GM12878 (cell line): ENCODE measurements around the gene ATF2. TPM values are rescaled to one million over a fixed set of nuclear protein-coding genes. Genes with fewer than 3 reads are reported as not detected.

ENCODE experiments used
- CBFB ChIP-seq: IDR thresholded peaks from 2 replicates; pipeline ENCODE4 v1.6.1; 2016; ENCODE audit warnings: antibody characterized with exemption, low read depth
- CREM ChIP-seq: IDR thresholded peaks from 2 replicates; pipeline ENCODE4 v1.6.1; 2014; ENCODE audit warnings: antibody characterized with exemption, low read depth
- DPF2 ChIP-seq: fragments of 450-650 bp; IDR thresholded peaks from 2 replicates; pipeline ENCODE4 v1.6.1; 2017; ENCODE audit warnings: mild to moderate bottlenecking
- ELK1 ChIP-seq: IDR thresholded peaks from 2 replicates; pipeline ENCODE4 v1.6.1; 2012; ENCODE audit warnings: low read depth, low read length, improper control_type of control experiment
- ESRRA ChIP-seq: IDR thresholded peaks from 2 replicates; pipeline ENCODE4 v1.6.1; 2012; ENCODE audit warnings: mild to moderate bottlenecking, low read length, improper control_type of control experiment
- EZH2 ChIP-seq: IDR thresholded peaks from 2 replicates; pipeline ENCODE4 v1.6.1; 2012; ENCODE audit warnings: low read depth, mild to moderate bottlenecking, control low read depth, inconsistent platforms, low read length, borderline replicate concordance; ENCODE audit not compliant: control insufficient read depth
- JUND ChIP-seq: IDR thresholded peaks from 2 replicates; pipeline ENCODE4 v1.6.1; 2012; ENCODE audit warnings: low read depth, mild to moderate bottlenecking, low read length, improper control_type of control experiment, moderate library complexity
- MEF2A ChIP-seq: IDR thresholded peaks from 2 replicates; pipeline ENCODE4 v1.6.1; 2011; ENCODE audit warnings: low read depth, mild to moderate bottlenecking, low read length, moderate library complexity; ENCODE audit not compliant: insufficient read depth
- MEF2B ChIP-seq: fragments of 450-650 bp; IDR thresholded peaks from 2 replicates; pipeline ENCODE4 v1.6.1; 2018; ENCODE audit warnings: mild to moderate bottlenecking, moderate library complexity; ENCODE audit not compliant: partially characterized antibody, poor library complexity, severe bottlenecking
- NFIC ChIP-seq: IDR thresholded peaks from 2 replicates; pipeline ENCODE4 v1.6.1; 2012; ENCODE audit warnings: low read depth, mild to moderate bottlenecking, inconsistent platforms, low read length, moderate library complexity
- PML ChIP-seq: IDR thresholded peaks from 2 replicates; pipeline ENCODE4 v1.6.1; 2012; ENCODE audit warnings: low read length, inconsistent platforms
- RBBP5 ChIP-seq: fragments of 200-600 bp; sonication (generic); conservative IDR thresholded peaks from 2 replicates; pipeline ENCODE4 v1.6.1; 2016
- RUNX3 ChIP-seq: IDR thresholded peaks from 2 replicates; pipeline ENCODE4 v1.6.1; 2012; ENCODE audit warnings: low read length, inconsistent platforms
- SKIL ChIP-seq: fragments of 450-650 bp; IDR thresholded peaks from 2 replicates; pipeline ENCODE4 v1.6.1; 2017; ENCODE audit warnings: mild to moderate bottlenecking, low read depth, inconsistent platforms; ENCODE audit not compliant: poor library complexity, severe bottlenecking
- SRF ChIP-seq, 2 experiments: IDR thresholded peaks; 2 replicates each; pipeline ENCODE4 v1.6.1; 2011; ENCODE audit warnings: low read depth in 2 of 2, low read length in 2 of 2, mild to moderate bottlenecking in 1 of 2, moderate library complexity in 1 of 2
- SUZ12 ChIP-seq: fragments of 200-600 bp; sonication (generic); IDR thresholded peaks from one replicate; pipeline ENCODE4 v1.6.1; 2018; ENCODE audit warnings: antibody characterized with exemption, mild to moderate bottlenecking; ENCODE audit not compliant: unreplicated experiment
- TAF1 ChIP-seq: IDR thresholded peaks from 2 replicates; pipeline ENCODE4 v1.6.1; 2011; ENCODE audit warnings: mild to moderate bottlenecking, low read depth, low read length, borderline replicate concordance
- ZBED1 ChIP-seq: IDR thresholded peaks from 2 replicates; pipeline ENCODE4 v1.6.1; 2016; ENCODE audit warnings: borderline replicate concordance
- ZNF687 ChIP-seq: fragments of 450-650 bp; IDR thresholded peaks from 2 replicates; pipeline ENCODE4 v1.6.1; 2017; ENCODE audit warnings: mild to moderate bottlenecking, moderate library complexity
- polyA plus RNA-seq, 11 experiments: library from polyadenylated mRNA; depleted of rRNA in 4 of 11; unstranded in 6 of 11; stranded (reverse) in 5 of 11; fragments of >200 nt; fragmentation: Nextera tagmentation in 4 of 11; fragmentation: Illumina TruSeq in 1 of 11; extraction: Ambion mirVana in 4 of 11; extraction: Trizol in 1 of 11; gene quantifications; 1 replicate in 1 of 11; 2 replicates in 10 of 11; pipeline versions ENCODE4 v1.2.1 to v1.2.3, GENCODE V29; 2011 to 2016; ENCODE audit warnings: inconsistent platforms in 2 of 11, missing spikeins in 2 of 11, low read depth in 1 of 11
- total RNA-seq, 4 experiments: library from RNA; depleted of rRNA in 3 of 4; stranded (reverse); fragments of >200 nt in 3 of 4; fragmentation: Illumina TruSeq in 1 of 4; extraction: Trizol in 1 of 4; gene quantifications; 2 replicates each; pipeline versions ENCODE4 v1.2.1 to v1.2.3, GENCODE V29; 2013 to 2021

The ATF2 gene
- total and polyA plus RNA-seq, 10 of the 15 experiments (the other 5 are each of a cell fraction or from before 2014, with no cell fraction given) = 10.3 to 78.0 (median 36.0) TPM

- TF ChIP-seq ZNF687 (0 out of 2 replicates have a peak, but pooled peaks have one; percentile 26), CBFB (peak; percentile 66; the same call in 1 of the 2 replicates), CREM (peak; percentile 18; the same call in 1 of the 2 replicates), ZBED1 (peak; percentile 69; the same call in 1 of the 2 replicates), ESRRA (no peak), DPF2 (peak; percentile 53; the same call in 1 of the 2 replicates), TAF1 (no peak), PML (peak; percentile 63; the same call in 1 of the 2 replicates), JUND (peak; percentile 40; the same call in 1 of the 2 replicates), SKIL (no peak), MEF2B (peak; percentile 77), RUNX3 (peak; percentile 98), SRF (IDR thresholded peaks at IDR 0.05; ENCODE audit: low read depth in 2 of 2, low read length in 2 of 2) (peak in 1 of 2 experiments; percentile 85; a peak in 2 of 4 replicates), EZH2 (no peak), NFIC (peak; percentile 88), ELK1 (no peak), RBBP5 (no peak), MEF2A (peak; percentile 97), SUZ12 (no peak)
Observed at GRCh38 chr2:175154661-175155082, 13.3 kb downstream of the ATF2 start (continued).
